GM18499 (cell line): ENCODE data around the gene CD3G.
"Not testable (repeated sequence)": the region's sequence is repeated elsewhere in the genome, so short reads cannot be mapped to it uniquely, and the experiment has no call there.

Experiments
- ATAC-seq: cut with Tn5 transposase; IDR thresholded peaks from one replicate; pipeline ENCODE4 v1.9.1; 2021; ENCODE audit warnings: moderate number of reproducible peaks; ENCODE audit not compliant: insufficient read depth, unreplicated experiment

The CD3G gene

DNA sequence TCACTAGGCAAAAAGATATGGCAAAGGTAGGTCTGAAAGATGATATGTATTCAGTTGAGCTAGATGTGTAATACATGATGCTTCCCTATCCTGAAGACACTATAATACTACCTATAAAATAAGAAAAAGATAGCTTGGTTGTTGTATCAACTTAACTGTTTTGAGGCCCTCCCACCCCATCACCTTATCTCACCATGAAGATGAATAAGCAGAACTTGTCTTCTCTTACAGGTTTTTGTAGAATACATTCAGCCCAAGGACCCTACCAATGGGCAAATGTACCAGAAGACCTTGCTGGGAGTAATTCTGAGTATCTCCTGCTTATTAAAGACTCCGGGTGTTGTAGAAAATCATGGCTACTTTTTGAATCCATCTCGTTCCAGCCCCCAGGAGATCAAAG, 29.1 kb downstream of the CD3G start:
- no peak for ATAC-seq

DNA sequence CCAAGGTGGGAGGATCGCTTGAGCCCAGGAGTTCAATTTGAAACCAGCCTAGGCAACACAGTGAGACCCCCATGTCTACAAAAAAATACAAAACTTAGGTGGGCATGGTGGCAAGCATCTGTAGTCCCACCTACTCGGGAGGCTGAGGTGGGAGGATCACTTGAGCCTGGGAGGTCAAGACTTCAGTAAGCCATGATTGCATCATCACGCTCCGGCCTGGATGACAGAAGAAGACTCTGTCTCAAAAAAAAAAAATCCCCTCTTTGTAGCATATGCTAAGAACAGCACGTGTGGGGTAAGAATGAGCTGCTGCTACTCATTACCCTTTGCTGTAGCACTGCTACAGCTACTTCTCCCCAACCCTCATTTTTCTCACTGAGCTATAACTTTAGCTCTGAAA, 29.7 kb downstream of the CD3G start:
- no peak for ATAC-seq

DNA sequence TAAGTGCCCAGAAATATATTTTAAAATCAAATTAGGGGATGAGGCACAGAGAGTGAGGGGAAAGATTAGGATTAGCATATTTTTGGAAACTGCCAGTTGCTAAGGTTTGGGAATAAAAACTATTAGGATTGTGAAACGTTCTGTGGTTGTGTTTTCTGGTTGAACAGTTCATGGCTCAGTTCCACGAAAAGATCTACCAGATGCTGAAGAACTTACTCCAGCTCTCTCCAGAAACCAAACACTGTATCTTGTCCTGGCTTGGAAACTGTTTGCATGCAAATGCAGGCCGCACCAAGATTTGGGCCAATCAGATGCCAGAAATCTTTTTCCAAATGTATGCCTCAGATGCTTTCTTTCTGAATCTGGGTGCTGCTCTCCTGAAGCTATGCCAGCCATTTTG, 30.6 kb downstream of the CD3G start:
- no peak for ATAC-seq

DNA sequence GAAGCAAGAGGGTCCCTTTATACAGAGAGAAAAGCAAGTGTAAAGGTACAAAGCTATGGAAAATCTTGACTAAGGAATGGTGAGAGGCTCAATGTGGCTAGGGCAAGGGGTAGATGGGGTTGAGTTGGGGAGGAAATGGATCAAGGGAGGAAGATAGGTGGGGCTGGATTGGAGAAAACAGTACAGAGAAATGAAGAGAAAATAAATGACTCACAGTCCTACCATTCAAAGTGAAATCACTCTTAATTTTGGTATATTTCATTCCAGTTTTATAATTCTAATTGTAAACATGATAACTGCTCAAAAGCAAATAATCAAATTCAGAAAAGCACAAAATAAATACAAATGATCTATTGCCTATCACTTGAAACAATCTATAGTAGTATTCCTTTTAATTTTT, 31.8 kb downstream of the CD3G start:
- ATAC-seq = no peak

DNA sequence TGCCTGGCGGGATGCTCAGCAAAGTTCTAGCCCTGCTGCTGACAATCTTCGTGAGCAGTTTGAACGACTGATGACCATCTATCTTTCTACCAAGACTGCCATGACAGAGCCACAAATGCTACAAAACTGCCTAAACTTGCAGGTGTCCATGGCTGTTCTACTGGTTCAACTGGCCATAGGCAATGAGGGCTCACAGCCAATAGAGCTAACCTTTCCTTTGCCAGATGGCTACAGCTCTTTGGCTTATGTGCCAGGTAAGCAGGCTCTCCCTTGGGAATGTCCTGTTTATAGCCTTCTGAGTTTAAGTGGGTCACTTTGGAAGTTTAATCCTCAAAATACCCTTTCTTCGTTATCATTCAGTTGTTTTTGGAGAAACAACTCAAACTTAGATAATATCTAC, 35.4 kb downstream of the CD3G start:
- ATAC-seq = no peak

DNA sequence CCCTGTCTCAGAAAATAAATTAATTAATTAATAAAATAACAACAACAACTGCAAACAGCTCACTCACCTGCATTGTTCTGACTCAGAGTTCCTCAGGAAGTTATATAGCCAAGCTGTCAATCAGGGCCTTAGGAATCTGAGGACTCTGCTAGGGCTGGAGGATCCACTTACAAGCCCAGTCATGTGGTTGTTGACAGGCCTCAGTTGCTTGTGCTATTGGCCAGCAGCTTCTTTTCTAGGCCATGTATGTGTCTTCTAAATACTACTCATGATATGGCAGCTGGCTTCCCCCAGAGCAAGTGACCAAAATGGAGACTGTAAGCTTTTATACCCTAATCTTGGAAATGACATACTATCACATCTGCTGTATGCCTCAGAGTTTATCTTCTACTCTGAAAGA, 36.4 kb downstream of the CD3G start:
- ATAC-seq = no peak

DNA sequence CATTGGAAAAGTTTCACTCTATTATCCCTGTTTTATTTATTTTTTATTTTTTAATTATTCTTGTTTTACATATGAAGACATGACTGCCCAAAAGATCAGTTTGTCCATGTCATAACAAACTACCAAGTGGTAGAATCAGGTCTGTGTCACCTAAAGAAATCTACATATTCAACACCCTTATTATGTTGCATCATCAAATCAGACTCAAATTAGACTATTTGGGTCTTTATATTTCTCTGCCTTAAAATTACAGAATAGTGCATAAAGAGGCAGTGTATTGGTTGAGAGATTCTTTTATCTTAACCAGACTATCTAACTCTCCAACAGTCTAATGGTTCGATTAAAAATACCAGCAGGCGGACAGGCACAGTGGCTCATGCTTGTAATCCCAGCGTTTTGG, 38.8 kb downstream of the CD3G start:
- ATAC-seq = no peak

DNA sequence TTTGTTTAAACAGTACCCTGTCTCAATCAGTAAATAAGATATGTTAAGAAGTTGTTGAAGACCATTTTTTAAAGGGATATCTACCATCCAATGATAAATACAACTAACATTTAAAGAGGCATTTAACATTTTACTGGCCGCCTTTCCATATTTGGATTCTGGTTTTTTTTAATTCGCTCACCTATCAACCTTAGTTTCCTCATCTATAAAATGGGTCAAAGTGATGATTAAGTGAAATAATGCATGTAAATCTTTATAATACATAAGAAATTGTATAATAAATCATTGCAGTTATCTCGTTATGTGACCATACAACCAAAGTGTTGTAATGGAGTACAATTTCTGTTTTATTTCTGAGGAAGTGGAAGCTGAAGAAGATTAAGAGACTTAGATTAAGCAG, 39.5 kb downstream of the CD3G start:
- ATAC-seq = no peak

DNA sequence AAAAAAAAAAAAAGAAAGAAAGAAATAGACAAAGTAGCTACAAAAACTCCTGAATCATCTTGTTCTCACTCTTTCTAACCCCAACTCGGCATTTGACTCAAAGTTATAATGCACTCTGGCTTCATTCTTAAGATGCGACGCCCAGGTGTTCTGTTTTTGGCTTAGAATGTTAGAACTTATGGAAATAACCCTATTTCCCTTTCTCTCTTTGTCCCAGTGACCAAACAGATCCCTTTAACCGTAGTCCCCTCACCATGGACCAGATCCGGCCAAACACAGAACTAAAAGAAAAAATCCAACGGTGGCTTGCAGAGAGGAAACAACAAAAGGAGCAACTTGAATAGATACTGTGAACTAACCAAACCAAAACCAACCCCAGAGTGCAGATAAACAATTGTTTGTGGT, 52.0 kb downstream of the CD3G start:
- no peak for ATAC-seq

DNA sequence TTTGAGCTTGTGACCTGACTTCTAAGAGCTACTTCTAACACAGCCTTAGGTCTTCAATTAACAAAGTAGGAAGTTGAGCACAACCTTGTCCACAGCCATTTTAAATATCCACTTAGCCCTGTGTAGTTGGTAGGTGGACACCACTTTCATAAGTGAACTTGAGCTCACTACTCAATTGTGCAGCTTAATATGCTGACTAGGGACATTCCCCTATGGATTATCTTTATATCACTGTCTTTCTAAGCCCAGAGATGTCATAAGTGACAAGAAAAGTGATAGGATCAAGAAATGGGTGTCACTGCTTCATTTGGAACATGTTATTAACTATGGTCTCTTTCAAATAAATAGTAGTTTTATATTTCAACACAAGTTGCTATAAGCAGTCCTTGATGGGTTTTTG, 53.3 kb downstream of the CD3G start:
- ATAC-seq = no peak

DNA sequence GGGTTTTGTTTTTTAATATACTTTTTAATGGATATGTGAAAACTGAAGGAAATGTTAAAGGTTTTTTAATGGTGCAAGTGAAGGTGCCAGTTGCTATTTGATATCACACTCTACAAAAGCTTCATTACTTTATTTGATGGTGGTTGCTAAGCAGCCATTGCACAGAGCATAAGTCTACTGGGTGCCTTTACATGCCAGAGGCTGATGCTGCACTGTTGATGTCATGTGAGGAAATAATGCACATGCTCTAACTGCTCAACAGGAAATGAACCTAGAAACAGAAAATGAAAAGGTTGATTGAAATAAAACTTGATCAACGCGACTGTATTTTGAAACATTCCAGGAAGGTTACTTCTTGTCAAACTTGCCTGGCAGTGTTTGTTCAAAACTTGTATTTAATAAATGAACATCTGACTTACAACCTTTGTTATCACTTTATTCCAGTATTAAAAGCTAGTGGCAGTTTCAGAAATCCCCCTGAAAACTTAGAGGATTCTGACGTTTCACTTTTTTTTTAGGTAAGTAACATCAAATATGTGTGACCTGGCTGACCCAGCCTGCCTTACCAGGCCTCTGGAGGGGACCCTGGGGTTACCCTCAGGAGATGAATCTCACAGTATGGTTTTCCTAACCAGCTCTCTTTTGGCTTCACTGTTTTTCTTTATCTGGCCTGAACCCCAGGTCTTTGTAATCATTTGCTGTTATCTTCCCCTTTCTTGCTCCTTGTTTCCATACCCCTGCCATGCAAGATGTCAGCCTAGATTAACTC, 54.8 kb downstream of the CD3G start:
- no peak for ATAC-seq

DNA sequence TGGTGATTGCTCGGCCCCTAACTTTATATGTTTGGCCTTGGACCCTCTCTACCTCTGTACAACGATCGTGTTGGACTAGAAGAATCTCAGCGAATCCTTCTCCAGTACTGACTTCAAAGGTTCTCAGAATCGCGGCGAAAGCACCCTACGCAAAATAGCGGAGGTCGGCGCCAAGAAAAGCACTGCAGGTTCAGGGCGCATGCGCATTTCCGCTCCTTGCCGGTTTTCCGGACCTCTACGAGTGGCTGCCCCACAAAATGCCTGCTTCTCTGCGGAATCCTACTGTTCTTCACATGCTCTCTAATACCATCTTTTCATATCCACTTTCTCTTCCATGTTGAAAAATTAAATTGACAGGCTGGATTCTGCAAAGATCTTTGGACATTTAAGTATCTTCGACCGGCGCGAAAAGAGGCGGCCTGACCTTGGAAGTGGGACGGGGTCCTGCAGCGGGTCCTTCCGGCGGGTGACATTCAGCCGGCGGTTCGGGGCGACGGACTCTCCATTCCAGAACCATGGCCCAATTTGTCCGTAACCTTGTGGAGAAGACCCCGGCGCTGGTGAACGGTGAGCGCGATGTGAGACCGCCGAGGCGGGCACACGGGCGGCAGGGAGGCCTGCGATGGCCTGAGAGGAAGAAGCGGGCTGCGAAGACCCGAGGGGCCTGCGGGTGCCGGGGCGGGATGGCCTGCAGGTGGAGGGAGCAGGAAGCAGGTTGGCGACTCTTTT, 57.2 kb downstream of the CD3G start, which contains the start of gene ATP5MG:
Gene ATP5MG, plus strand, starts transcription at position 456 of the 729 bp plus-strand sequence. Its CDS starts 60 bp downstream, at position 516.
- no peak for ATAC-seq

DNA sequence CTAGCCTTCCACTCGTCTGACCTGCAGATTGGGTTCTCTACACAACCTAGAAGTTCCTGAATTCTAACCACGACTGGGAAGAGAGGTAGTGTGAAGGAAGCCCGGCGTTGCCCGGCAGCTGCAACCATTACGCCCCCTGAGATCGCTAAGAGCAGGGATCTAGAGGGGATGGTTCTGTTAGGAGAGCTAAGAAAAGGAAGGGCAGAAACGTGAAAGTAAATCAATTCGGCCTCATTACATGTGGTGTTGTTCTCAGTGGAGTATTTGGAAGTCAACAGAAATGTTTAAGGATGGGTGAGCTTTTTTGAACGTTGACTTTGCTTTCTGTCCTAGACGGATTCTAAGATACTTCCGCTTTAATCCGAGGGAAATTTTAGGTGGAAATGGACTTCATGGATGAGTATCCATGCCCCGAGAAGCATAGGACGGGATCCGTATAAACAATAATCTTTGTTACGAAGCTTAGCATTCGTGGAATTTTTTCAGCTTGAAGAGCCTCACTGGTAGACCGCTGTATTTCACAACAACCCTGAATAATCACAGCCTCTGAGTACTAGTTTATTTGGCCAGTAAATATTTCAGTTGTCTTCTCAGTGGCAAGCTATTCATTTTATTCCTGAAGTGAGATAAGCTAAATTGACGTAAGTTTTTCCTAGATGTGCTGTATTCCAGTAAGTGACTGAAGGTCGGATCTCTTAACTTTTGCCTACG, 57.9 kb downstream of the CD3G start:
- no peak for ATAC-seq

DNA sequence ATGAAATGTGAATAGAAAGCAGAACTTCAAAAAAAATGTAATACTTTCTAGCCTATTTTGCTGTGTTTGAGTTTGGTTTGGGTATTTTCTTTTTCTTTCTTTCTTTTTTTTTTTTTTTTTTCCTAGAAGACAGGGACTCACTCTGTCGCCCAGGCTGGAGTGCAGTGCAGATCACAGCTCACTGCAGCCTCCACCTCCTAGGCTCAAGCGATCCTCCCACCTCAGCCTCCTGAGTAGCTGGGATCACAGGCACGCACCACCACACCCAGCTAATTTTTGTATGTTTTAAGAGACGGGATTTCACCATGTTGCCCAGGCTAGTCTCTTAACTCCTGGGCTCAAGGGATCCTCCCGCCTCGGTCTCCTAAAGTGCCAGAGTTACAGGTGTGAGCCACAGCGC, 58.5 kb downstream of the CD3G start:
- not testable (repeated sequence) for ATAC-seq
